Neural cell (in vitro differentiated cells): ENCODE measurements around the gene NPR2. TPM values are rescaled to one million over a fixed set of nuclear protein-coding genes. Genes with fewer than 3 reads are reported as not detected.

Source experiments
- H2AFZ ChIP-seq: fragments of 200-600, 300-800 bp; sonication (generic), shearing (Covaris generic); 2 replicates; pipeline ENCODE4 v1.6.0; 2014; ENCODE audit warnings: low read depth, mild to moderate bottlenecking, antibody characterized with exemption, low read length, moderate library complexity
- H3F3A ChIP-seq: fragments of 200-600 bp; shearing (Covaris generic); 2 replicates; pipeline ENCODE4 v1.6.1; 2016; ENCODE audit warnings: mild to moderate bottlenecking, moderate library complexity, mixed read lengths, antibody characterized with exemption, low read length; ENCODE audit not compliant: insufficient read depth, poor library complexity, severe bottlenecking
- H3K27ac ChIP-seq: fragments of 200-600, 300-800 bp; sonication (generic), shearing (Covaris generic); 2 replicates; pipeline ENCODE4 v1.5.1; 2014; ENCODE audit warnings: mild to moderate bottlenecking, low read length, moderate library complexity
- H3K27me3 ChIP-seq: fragments of 300-800, 200-600 bp; sonication (generic), shearing (Covaris generic); 2 replicates; pipeline ENCODE4 v1.6.0; 2014; ENCODE audit warnings: mild to moderate bottlenecking, low read depth, low read length, moderate library complexity; ENCODE audit not compliant: insufficient read depth
- H3K36me3 ChIP-seq: fragments of 300-800, 200-600 bp; sonication (generic), shearing (Covaris generic); 2 replicates; pipeline ENCODE4 v1.5.1; 2014; ENCODE audit warnings: mild to moderate bottlenecking, antibody characterized with exemption, low read length, moderate library complexity; ENCODE audit not compliant: insufficient read depth
- H3K4me2 ChIP-seq: fragments of 300-800, 200-600 bp; sonication (generic), shearing (Covaris generic); 2 replicates; pipeline ENCODE4 v1.6.0; 2014; ENCODE audit warnings: mild to moderate bottlenecking, low read length
- H3K4me3 ChIP-seq: fragments of 300-800, 200-600 bp; sonication (generic), shearing (Covaris generic); 2 replicates; pipeline ENCODE4 v1.5.1; 2014; ENCODE audit warnings: mild to moderate bottlenecking, low read length, moderate library complexity
- H3K79me2 ChIP-seq: fragments of 200-600 bp; shearing (Covaris generic); replicated peaks from 2 replicates; pipeline ENCODE4 v1.6.0; 2014; ENCODE audit warnings: mild to moderate bottlenecking, low read length, moderate library complexity; ENCODE audit not compliant: insufficient read depth
- H3K9ac ChIP-seq: fragments of 300-800, 200-600 bp; sonication (generic), shearing (Covaris generic); 2 replicates; pipeline ENCODE4 v1.6.1; 2016; ENCODE audit warnings: mild to moderate bottlenecking, low read length, mixed read lengths
- H3K9me2 ChIP-seq: fragments of 200-600 bp; shearing (Covaris generic); 2 replicates; pipeline ENCODE4 v1.6.1; 2016; ENCODE audit warnings: mild to moderate bottlenecking, low read length, mixed read lengths; ENCODE audit not compliant: insufficient read depth
- H3K9me3 ChIP-seq: fragments of 200-600, 300-800 bp; sonication (generic), shearing (Covaris generic); 2 replicates; pipeline ENCODE4 v1.6.1; 2016; ENCODE audit warnings: mild to moderate bottlenecking, mixed run types, low read length, moderate library complexity, mixed read lengths
- H4K20me1 ChIP-seq: fragments of 200-600 bp; shearing (Covaris generic); 2 replicates; pipeline ENCODE4 v1.6.1; 2016; ENCODE audit warnings: mild to moderate bottlenecking, mixed run types; ENCODE audit not compliant: insufficient read depth
- EP300 ChIP-seq: fragments of 450-650 bp; conservative IDR thresholded peaks from 2 replicates; pipeline ENCODE4 v1.6.1; 2014; ENCODE audit warnings: antibody characterized with exemption, mild to moderate bottlenecking, moderate library complexity; ENCODE audit not compliant: poor library complexity, severe bottlenecking
- EZH2 ChIP-seq: fragments of 200-600, 300-800 bp; shearing (Covaris generic), sonication (generic); IDR thresholded peaks from 2 replicates; pipeline ENCODE4 v1.6.1; 2014; ENCODE audit warnings: antibody characterized with exemption, low read length, borderline replicate concordance, mild to moderate bottlenecking; ENCODE audit not compliant: insufficient read depth, poor library complexity, severe bottlenecking
- MXI1 ChIP-seq: fragments of 450-650 bp; conservative IDR thresholded peaks from 2 replicates; pipeline ENCODE4 v1.6.1; 2014; ENCODE audit warnings: antibody characterized with exemption, mild to moderate bottlenecking; ENCODE audit not compliant: poor library complexity, severe bottlenecking
- POLR2AphosphoS5 ChIP-seq: IDR thresholded peaks from 2 replicates; pipeline ENCODE4 v1.6.1; 2012
- RAD21 ChIP-seq: fragments of 450-650 bp; conservative IDR thresholded peaks from 2 replicates; pipeline ENCODE4 v1.6.1; 2014; ENCODE audit warnings: antibody characterized with exemption, mild to moderate bottlenecking, moderate library complexity
- REST ChIP-seq: IDR thresholded peaks from 2 replicates; pipeline ENCODE4 v1.6.1; 2012; ENCODE audit warnings: borderline replicate concordance
- SMC3 ChIP-seq: fragments of 450-650 bp; conservative IDR thresholded peaks from 2 replicates; pipeline ENCODE4 v1.6.1; 2014; ENCODE audit warnings: antibody characterized with exemption, mild to moderate bottlenecking, moderate library complexity; ENCODE audit not compliant: poor library complexity
- TAF1 ChIP-seq: IDR thresholded peaks from 2 replicates; pipeline ENCODE4 v1.6.1; 2012; ENCODE audit warnings: low read depth
- polyA plus RNA-seq: library from polyadenylated mRNA; depleted of rRNA; stranded (reverse); fragments of >200 nt; gene quantifications from 2 replicates; pipeline ENCODE4 v1.2.3, GENCODE V29; 2014
- TF ChIP-seq, protein P1 (sequence below): fragments of 450-650 bp; IDR thresholded peaks from 2 replicates; pipeline ENCODE4 v1.5.1; 2014; ENCODE audit warnings: antibody characterized with exemption, mild to moderate bottlenecking, moderate library complexity; ENCODE audit not compliant: poor library complexity, severe bottlenecking

NPR2 gene
- polyA plus RNA-seq, 1 donor from 2014 or later: 9.6 TPM

GRCh38 chr9:35826071-35826701 is 34.8 kb downstream of the NPR2 start (continued):
- TF ChIP-seq SMC3 (peak; percentile 49), EZH2 (no peak), MXI1 (no peak)

DNA sequence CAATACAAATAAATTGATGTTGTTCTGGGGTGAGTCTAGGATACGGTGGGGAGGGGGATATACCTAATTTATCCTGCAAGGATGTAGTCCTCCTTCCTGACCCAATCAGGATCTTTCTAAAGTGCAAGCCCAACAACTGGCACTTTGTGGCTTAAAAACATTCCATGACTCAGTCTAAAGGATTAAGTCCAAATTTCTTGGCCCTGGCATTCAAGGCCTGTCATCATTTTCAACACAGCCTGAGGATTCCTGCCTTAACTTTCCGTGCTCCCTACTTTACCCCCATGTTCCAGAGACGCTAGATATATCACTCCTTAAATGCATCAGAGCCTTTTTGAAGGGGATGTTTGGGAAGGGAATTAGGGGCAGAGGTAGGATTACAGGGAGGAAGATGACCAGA is 36.1 kb downstream of the NPR2 start:
- Histone ChIP-seq H2AFZ (no peak overlapping the region), H3K4me3 (no peak overlapping the region), H3K27ac (no peak overlapping the region), H3K9me2 (no peaks in the 10 kb centered on the region), H3K4me2 (no peak overlapping the region), H3K36me3 (no peaks in the 10 kb centered on the region), H3F3A (no peaks in the 10 kb centered on the region), H3K27me3 (no peaks in the 10 kb centered on the region), H4K20me1 (no peaks in the 10 kb centered on the region), H3K9ac (no peak overlapping the region), H3K9me3 (no peaks in the 10 kb centered on the region), H3K79me2 (peaks cover 14% of the 10 kb centered on the region)
- TF ChIP-seq POLR2AphosphoS5 (no peak), MXI1 (no peak), EP300 (no peak), REST (no peak)

- Histone ChIP-seq H3K27ac (peak within 1 kb of the TSS; percentile 61), H3K9ac (peak within 1 kb of the TSS; percentile 91), H3K27me3 (no peaks in the 10 kb centered on the region), H3K4me2 (peak within 1 kb of the TSS; percentile 84), H3K4me3 (peak within 1 kb of the TSS; percentile 83), H3K9me3 (no peaks in the 10 kb centered on the region), H3K9me2 (no peaks in the 10 kb centered on the region), H4K20me1 (no peaks in the 10 kb centered on the region), H3K36me3 (no peaks in the 10 kb centered on the region), H3F3A (no peaks in the 10 kb centered on the region), H2AFZ (peak within 1 kb of the TSS; percentile 83), H3K79me2 (peaks cover 14% of the 10 kb centered on the region)
- TF ChIP-seq RAD21: no peak
- TF ChIP-seq POLR2AphosphoS5: no peak
- no peak for TF ChIP-seq MXI1
- TF ChIP-seq, protein P1, sequence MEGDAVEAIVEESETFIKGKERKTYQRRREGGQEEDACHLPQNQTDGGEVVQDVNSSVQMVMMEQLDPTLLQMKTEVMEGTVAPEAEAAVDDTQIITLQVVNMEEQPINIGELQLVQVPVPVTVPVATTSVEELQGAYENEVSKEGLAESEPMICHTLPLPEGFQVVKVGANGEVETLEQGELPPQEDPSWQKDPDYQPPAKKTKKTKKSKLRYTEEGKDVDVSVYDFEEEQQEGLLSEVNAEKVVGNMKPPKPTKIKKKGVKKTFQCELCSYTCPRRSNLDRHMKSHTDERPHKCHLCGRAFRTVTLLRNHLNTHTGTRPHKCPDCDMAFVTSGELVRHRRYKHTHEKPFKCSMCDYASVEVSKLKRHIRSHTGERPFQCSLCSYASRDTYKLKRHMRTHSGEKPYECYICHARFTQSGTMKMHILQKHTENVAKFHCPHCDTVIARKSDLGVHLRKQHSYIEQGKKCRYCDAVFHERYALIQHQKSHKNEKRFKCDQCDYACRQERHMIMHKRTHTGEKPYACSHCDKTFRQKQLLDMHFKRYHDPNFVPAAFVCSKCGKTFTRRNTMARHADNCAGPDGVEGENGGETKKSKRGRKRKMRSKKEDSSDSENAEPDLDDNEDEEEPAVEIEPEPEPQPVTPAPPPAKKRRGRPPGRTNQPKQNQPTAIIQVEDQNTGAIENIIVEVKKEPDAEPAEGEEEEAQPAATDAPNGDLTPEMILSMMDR: no peak
- no peak for TF ChIP-seq TAF1
- peak; percentile 23 for TF ChIP-seq REST
- TF ChIP-seq SMC3: peak; percentile 7
- TF ChIP-seq EP300: no peak
- no peak for TF ChIP-seq EZH2
These were observed 37.3 kb downstream of the NPR2 start, which contains the start of gene FAM221B for GRCh38 chr9:35828716-35829083. FAM221B (minus strand) TSS chr9:35828732; CDS start chr9:35826161, 2,571 bp downstream.
